HG03066 (cell line): ENCODE results near the gene SKOR1.

ENCODE experiments used
- ATAC-seq: cut with Tn5 transposase; IDR thresholded peaks from one replicate; pipeline ENCODE4 v1.9.1; 2021; ENCODE audit warnings: low read depth; ENCODE audit not compliant: unreplicated experiment

SKOR1 gene

GRCh38 chr15:67829647-67830504 lies 4.6 kb downstream of the SKOR1 start:
- ATAC-seq, result no peak

DNA sequence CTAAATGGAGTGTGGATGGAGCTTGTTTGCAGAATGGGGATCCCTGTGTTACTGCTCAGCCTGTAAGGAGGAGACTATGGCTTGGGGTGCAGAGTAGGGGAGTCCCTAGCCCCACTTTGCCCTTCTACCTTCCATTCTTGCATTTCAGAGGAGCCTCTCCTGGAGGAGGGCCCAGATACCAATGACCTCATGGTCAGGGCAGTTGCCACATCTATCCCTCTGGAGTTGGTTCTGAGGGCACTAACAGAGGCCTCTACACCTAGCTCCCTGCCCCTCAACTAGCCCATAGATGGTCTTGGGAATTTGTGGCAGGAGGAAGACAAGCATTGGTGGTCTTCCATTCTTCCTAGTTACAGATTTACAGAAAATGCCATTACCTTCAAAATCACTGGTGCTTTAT lies 6.1 kb downstream of the SKOR1 start:
- no peak for ATAC-seq

GRCh38 chr15:67832031-67832551 lies 6.8 kb downstream of the SKOR1 start:
- ATAC-seq, result no peak

DNA sequence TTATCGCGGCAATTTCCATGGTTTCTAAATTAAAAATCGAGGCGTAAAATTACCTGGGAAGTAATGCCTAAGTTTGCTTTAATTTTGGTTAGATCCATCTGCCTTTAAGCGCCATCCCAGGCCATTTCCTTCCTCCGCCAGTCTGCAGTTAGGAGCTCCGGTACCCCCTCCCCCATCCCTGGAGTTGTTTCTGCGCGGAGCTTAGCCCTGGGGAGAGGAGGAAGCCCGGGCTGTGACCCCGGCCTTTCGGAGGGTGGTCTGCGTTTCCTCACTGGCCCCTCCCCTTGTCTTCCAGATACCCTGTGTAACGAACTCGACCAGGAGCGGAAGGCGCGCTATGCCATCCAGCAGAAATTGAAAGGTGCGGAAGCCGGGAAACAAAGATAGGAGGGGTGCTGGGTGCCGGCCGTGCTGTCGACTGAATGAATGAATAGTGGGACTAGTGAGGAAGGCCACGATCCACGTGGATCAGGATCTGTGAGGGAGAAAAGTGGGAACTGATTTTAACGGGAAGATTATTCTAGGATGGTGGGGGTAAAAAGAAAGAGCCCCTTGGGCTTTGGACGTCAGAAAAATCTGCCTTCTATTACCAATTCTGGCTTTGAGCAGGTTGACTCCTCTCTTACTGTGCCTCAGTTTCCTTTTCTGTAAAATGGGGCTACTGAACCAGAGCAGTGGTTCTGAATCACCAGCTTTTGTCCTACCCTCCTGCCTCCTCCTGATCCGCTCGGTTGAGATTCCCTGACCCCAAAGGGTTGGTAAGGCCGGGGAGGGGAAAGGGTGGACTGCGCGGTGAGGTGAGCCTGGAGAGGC lies 7.8 kb downstream of the SKOR1 start:
- ATAC-seq, result no peak

GRCh38 chr15:67833710-67834511 lies 8.6 kb downstream of the SKOR1 start:
- no peak for ATAC-seq

DNA sequence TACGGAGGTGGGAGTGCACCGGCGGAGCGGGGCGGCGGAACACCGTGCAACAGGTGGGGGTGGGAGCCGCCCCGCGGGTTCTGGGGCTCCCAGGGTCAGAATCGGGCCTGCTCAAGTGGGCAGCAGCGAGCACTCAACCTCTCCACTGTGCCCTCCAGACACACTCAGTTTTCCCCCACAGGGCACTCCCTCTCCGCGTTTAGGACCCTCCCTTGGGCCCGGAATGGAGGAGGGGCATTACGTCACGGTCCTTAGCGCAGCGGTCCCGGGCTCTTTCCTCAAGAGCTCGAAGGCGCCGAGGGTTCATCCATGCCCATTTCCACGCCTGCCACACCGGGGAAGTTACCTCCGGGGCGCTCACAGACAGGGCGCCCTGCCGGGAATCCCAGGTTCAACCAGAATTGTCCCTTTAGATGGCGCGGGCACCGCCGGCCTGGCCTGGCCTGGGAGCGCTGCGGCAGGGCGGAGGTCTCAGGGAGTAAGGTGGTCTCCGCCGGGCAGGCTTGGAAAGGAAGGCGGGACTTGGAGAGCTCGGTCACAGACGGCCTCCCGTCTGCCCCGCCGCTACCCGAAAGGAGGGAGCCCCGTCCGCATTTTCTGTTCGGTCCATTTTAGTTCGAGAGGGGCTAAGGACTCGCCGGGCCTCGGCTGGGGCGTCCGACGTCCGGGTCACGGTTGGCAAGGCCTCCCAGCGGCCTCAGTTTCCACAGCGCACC lies 9.4 kb downstream of the SKOR1 start:
- no peak for ATAC-seq

DNA sequence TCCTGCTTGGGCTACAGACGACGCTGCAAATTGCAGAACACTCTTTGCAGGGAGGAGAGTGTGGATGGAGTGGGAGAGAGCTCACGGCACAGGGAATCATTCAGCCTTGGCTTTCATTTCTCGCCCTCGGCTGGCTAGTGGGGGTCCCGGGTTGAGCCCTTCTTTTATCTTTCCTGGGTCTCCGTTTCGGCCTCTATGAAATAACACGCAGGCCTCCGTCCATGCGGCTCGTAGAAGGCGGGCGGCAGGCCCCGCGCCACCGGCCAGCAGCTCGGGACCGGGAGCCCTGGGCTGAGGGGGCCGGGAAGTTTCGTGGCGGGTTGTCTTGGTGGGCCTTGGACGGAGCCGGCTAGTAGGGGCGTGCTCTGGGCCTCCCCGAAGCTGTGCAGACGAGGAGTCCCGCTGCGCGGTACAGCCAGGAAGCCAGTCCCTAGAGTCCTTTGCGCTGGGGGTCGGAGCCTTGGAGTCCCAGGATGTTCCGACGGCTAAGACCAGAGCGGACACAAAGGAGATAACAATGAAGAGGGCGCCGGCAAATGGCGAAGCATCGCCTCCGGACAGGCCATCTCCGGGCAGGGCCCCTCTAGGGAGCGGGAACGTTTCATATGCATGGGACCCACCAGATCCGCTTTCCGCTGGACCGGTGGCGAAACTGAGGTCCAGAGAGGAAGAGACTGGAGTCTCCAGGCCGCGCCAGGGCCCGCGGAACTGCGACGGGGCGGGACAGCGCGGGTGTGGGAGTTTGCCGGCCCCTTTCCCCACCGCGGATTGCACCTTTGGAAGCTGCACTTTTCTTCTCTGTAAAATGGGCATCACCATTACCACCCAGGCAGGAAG lies 10.2 kb downstream of the SKOR1 start:
- ATAC-seq, result no peak

DNA sequence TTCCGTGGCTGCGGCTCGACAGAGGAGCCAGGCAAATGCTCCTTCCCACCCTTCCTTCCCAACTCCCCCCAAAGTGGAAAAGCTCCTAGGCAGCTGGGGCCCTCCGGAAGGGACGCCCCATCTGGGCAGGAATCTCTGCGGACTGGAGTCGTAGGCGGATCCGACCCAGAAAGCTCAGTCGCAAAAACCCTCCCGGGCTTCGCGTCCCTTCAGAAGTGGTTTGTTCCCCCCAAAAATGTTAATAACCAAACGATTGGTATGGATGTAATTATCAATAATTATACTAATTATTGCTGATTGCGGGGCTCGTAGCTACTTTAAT lies 10.8 kb downstream of the SKOR1 start:
- ATAC-seq, result no peak

- ATAC-seq, result no peak
Observed at GRCh38 chr15:67836477-67836876, 11.2 kb downstream of the SKOR1 start.

GRCh38 chr15:67836955-67837354 lies 11.6 kb downstream of the SKOR1 start:
- ATAC-seq, result no peak

GRCh38 chr15:67838789-67839332 lies 13.6 kb downstream of the SKOR1 start:
- ATAC-seq, result no peak

GRCh38 chr15:67839499-67839928 lies 14.2 kb downstream of the SKOR1 start:
- no peak for ATAC-seq

DNA sequence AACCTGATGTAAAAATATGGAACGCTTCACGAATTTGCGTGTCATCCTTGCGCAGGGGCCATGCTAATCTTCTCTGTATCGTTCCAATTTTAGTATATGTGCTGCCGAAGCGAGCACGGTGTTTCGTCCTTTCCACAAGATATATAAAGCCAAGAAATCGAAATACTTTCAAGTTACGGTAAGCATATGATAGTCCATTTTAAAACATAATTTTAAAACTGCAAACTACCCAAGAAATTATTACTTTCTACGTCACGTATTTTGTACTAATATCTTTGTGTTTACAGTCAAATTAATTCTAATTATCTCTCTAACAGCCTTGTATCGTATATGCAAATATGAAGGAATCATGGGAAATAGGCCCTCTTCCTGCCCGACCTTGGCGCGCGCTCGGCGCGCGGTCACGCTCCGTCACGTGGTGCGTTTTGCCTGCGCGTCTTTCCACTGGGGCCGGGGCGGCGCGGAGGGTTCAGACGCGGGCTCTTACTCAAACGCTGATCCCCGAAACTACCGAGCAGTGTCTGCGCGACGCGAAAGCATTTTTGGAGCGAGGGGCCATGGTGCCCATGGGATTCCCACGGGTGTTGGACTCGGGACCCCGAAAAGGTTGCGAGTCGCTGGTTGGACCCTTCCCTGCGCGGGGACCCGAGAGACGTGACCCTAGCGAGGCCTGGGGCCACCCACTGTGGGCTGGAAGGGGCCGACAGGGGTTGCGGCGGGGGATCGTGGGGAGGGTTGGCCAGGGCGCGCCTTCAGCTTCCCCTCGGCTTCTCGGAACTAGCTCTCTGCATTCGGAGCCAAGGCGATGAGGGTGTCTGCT lies 14.8 kb downstream of the SKOR1 start, which contains the start of gene RNU6-1:
RNU6-1 (minus strand) TSS at position 117 of the 820 bp plus-strand sequence.
- peak; percentile 68 for ATAC-seq

- ATAC-seq, result no peak
Observed at GRCh38 chr15:67840749-67841512, 15.6 kb downstream of the SKOR1 start.

- ATAC-seq, result no peak
Observed at GRCh38 chr15:67841513-67841762, 16.1 kb downstream of the SKOR1 start.

- ATAC-seq, result no peak
Observed at GRCh38 chr15:67843092-67843501, 17.8 kb downstream of the SKOR1 start.

GRCh38 chr15:67843571-67844387 lies 18.5 kb downstream of the SKOR1 start:
- ATAC-seq, result no peak
